Measurements from ENCODE around the gene PCBP3.

Gene PCBP3

DNA sequence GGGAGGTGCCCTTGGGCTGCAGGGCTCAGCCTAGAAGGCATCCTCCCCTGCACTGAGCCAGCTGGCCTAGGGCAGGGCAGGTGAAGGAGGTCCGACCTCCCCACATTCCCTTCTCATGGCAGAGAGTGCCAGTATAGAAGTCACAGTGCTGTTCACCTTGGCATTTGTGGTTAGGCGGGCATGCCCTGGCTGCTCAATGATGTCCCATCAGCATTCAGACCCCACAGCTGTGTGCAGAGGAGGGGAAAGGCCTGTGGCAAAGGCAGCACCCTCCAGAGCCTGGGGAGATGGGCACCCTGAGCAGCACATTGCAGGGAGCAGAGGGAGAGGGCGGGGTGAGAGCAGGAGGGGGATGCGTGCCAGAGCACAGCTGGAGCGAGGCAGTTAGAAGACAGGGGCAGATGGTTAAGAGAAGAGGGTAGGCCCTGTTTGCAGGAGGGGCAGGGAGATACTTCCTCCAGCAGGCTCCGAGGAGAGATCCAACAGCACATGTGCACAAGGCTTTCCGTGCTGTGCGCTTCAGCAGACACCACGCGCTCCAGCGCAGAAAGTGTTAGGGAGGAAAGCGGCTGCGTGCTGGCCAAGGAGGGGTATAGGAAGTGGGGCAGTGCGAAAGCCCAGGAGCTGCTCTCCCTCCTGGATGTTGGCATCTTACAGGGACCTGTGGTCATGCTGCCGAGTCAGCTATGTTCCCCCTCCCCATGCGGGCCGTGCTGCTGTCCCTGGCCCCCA, 294.4 kb downstream of the PCBP3 start:
- TF ChIP-seq CTCF (conservative IDR thresholded peaks at IDR 0.05) (no peak), ZFX (IDR thresholded peaks at IDR 0.05) (no peak)
- no peak overlapping the region for H3K27ac ChIP-seq

GRCh38 chr21:45938453-45938755, 294.9 kb downstream of the PCBP3 start:
- no peak overlapping the region for H3K27ac ChIP-seq
- TF ChIP-seq ZFX (IDR thresholded peaks at IDR 0.05): no peak
- TF ChIP-seq CTCF (conservative IDR thresholded peaks at IDR 0.05): no peak

DNA sequence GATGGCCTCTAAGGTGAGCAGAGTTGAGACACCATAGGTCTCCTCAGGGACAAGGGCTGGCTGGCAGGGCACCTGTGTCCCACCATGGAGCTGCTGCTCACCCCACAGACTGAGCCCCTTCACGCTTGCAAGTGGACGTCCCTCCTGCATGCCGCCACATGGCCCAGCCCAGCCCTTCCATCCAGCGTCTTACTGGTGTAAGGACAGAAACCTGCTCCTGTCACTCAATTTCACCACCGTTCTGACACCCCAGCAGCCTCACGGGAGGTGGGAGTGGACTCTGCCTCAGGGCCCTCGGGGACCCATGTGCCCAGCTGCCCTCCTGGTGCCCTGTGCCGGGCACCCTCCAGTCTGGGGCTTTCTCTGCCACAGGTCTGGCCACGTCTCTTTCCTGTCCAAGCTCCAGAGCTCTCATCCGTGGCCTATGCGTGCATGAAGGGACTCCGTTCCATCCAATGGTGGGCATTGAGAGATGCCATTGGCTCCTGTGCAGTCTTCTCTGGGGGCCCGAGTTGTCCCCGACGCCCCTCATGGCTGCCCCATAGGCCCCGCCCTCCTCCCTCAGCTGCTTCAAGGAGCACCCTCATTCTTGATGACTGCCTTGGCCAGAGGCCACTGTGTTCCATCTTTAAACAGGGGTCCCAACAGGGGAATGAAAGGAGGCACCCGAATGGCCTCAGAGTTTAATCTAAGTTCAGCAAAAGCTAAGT, 295.4 kb downstream of the PCBP3 start:
- TF ChIP-seq CTCF (conservative IDR thresholded peaks at IDR 0.05) (no peak), ZFX (IDR thresholded peaks at IDR 0.05) (no peak)
- no peak overlapping the region for H3K27ac ChIP-seq

GRCh38 chr21:45939521-45940045, 296.1 kb downstream of the PCBP3 start:
- no peak for TF ChIP-seq CTCF (conservative IDR thresholded peaks at IDR 0.05)
- TF ChIP-seq ZFX (IDR thresholded peaks at IDR 0.05): no peak
- H3K27ac ChIP-seq: no peak overlapping the region

- H3K27ac ChIP-seq: no peak overlapping the region
- TF ChIP-seq CTCF (conservative IDR thresholded peaks at IDR 0.05): no peak
- no peak for TF ChIP-seq ZFX (IDR thresholded peaks at IDR 0.05)
These were observed 296.6 kb downstream of the PCBP3 start for GRCh38 chr21:45940091-45940490.

DNA sequence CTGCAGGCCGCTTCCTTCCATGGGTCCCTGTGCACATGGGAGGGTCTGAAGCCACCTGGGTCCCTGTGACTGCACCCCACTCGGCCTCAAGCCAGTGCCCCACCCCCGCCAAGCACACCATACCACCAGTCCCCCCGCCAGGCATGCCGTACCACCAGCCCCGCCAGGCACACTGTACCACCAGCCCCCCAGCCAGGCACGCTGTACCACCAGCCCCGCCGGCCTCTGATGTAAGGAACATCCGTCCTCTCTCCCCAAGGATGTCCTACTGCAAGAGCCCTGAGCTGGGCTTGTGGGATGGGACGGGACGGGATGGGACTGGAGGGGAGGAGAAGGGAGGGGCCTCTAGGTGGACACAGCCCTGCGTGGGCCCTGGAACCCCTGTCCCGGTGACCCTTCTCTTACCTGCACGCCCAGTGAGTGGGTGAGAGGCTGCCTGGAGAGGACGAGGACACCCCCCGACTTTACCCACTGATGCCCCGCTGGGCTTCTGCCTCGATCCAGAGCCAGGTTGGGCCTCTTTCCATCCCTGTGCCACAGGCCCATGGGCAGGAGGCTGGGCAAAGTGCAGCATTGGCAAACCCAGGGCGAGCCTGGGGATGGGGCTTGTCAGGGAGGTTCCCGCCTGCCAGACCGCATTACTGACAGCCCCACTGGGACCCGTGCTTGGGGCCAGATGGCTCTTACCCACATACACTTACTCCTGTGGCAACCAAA, 297.3 kb downstream of the PCBP3 start:
- TF ChIP-seq ZFX (IDR thresholded peaks at IDR 0.05): no peak
- H3K27ac ChIP-seq: no peak overlapping the region

- no peak overlapping the region for H3K27ac ChIP-seq
- TF ChIP-seq CTCF (conservative IDR thresholded peaks at IDR 0.05) (no peak), ZFX (IDR thresholded peaks at IDR 0.05) (no peak)
These were observed 297.8 kb downstream of the PCBP3 start for GRCh38 chr21:45941338-45941710.

All from C4-2B (cell line).